IMR-90 (cell line): ENCODE results near the gene RBM28. TPM values are rescaled to one million over a fixed set of nuclear protein-coding genes. Genes with fewer than 3 reads are reported as not detected.

Source experiments
- ATAC-seq: fragments of 200-7000 bp; cut with Tn5 transposase; 2 replicates; pipeline ENCODE4 v1.9.1; 2020; ENCODE audit warnings: low read depth, mild to moderate bottlenecking, moderate library complexity
- BruUV-seq: library from RNA; stranded (reverse); fragments of 400-500 nt; replicated peaks from 2 replicates; lab custom pipeline; 2021; lab: Mats Ljungman, UMichigan
- CTCF ChIA-PET: fragments of 300-600 bp; formaldehyde crosslinking; extraction: SDS; loops from one replicate; lab custom pipeline; 2021; ENCODE audit warnings: antibody characterized with exemption; lab: Yijun Ruan, JAX
- POLR2A ChIA-PET: fragments of 300-600 bp; sonication (Branson Sonifier 250); formaldehyde crosslinking; loops from one replicate; lab custom pipeline; 2022; ENCODE audit warnings: antibody characterized with exemption; ENCODE audit not compliant: unreplicated experiment; lab: Charles Lee
- DNase-seq: peaks from one replicate; pipeline ENCODE4 v3.0.0; 2013
- H2AFZ ChIP-seq: replicated peaks from 2 replicates; pipeline ENCODE3; 2013; ENCODE audit warnings: low read length, mild to moderate bottlenecking; ENCODE audit not compliant: poor library complexity
- H2AK5ac ChIP-seq: 2 replicates; pipeline ENCODE4 v1.6.1; 2013; ENCODE audit warnings: low read depth, low read length, inconsistent platforms
- H2AK9ac ChIP-seq: replicated peaks from 2 replicates; pipeline ENCODE3; 2013; ENCODE audit warnings: mild to moderate bottlenecking, low read depth, low read length, moderate library complexity; ENCODE audit not compliant: poor library complexity
- H2BK120ac ChIP-seq: 2 replicates; pipeline ENCODE4 v1.6.1; 2013; ENCODE audit warnings: low read depth, low read length, inconsistent platforms
- H2BK15ac ChIP-seq: 3 replicates; pipeline ENCODE4 v1.6.1; 2013; ENCODE audit warnings: low read depth, low read length, inconsistent platforms
- H2BK20ac ChIP-seq: 2 replicates; pipeline ENCODE4 v1.6.1; 2013; ENCODE audit warnings: low read depth, mild to moderate bottlenecking, inconsistent platforms, low read length, moderate library complexity
- H2BK5ac ChIP-seq: 2 replicates; pipeline ENCODE4 v1.6.1; 2013; ENCODE audit warnings: mild to moderate bottlenecking, low read depth, low read length, inconsistent platforms; ENCODE audit not compliant: poor library complexity, severe bottlenecking
- H3K14ac ChIP-seq: replicated peaks from 2 replicates; pipeline ENCODE4 v1.6.1; 2013; ENCODE audit warnings: low read depth, low read length, inconsistent platforms
- H3K18ac ChIP-seq: 2 replicates; pipeline ENCODE4 v1.6.1; 2013; ENCODE audit warnings: low read depth, low read length, control low read depth
- H3K23ac ChIP-seq: 2 replicates; pipeline ENCODE4 v1.6.1; 2013; ENCODE audit warnings: low read depth, low read length, inconsistent platforms
- H3K27ac ChIP-seq: 2 replicates; pipeline ENCODE4 v1.5.1; 2013; ENCODE audit warnings: mild to moderate bottlenecking, control low read depth, low read length; ENCODE audit not compliant: insufficient read depth
- H3K27me3 ChIP-seq: 2 replicates; pipeline ENCODE4 v1.6.1; 2013; ENCODE audit warnings: low read length; ENCODE audit not compliant: control insufficient read depth, insufficient read depth
- H3K36me3 ChIP-seq: 2 replicates; pipeline ENCODE4 v1.6.1; 2013; ENCODE audit warnings: low read length, mixed read lengths; ENCODE audit not compliant: control insufficient read depth, insufficient read depth
- H3K4ac ChIP-seq: 2 replicates; pipeline ENCODE4 v1.6.1; 2013; ENCODE audit warnings: low read depth, low read length, inconsistent platforms
- H3K4me1 ChIP-seq: 2 replicates; pipeline ENCODE4 v1.6.1; 2013; ENCODE audit warnings: low read length, mixed read lengths; ENCODE audit not compliant: control insufficient read depth, insufficient read depth
- H3K4me2 ChIP-seq: 2 replicates; pipeline ENCODE4 v1.6.1; 2013; ENCODE audit warnings: low read depth, mild to moderate bottlenecking, control low read depth, low read length, moderate library complexity
- H3K4me3 ChIP-seq: 2 replicates; pipeline ENCODE4 v1.5.1; 2013; ENCODE audit warnings: low read depth, mild to moderate bottlenecking, control low read depth, low read length, moderate library complexity; ENCODE audit not compliant: insufficient read depth
- H3K56ac ChIP-seq: 2 replicates; pipeline ENCODE4 v1.6.1; 2013; ENCODE audit warnings: low read length, inconsistent platforms; ENCODE audit not compliant: insufficient read depth; ENCODE audit errors: extremely low read depth
- H3K79me1 ChIP-seq, 2 experiments: 2 replicates each; pipeline ENCODE4 v1.6.1; 2013; ENCODE audit warnings: low read length in 2 of 2, inconsistent platforms in 1 of 2, low read depth in 1 of 2
- H3K9ac ChIP-seq: 2 replicates; pipeline ENCODE4 v1.6.1; 2013; ENCODE audit warnings: low read depth, low read length, control low read depth
- H3K9me1 ChIP-seq: 2 replicates; pipeline ENCODE4 v1.6.1; 2013; ENCODE audit warnings: low read length, inconsistent platforms; ENCODE audit not compliant: insufficient read depth
- H3K9me3 ChIP-seq: 2 replicates; pipeline ENCODE4 v1.6.1; 2013; ENCODE audit warnings: low read length; ENCODE audit not compliant: control insufficient read depth, insufficient read depth
- H4K20me1 ChIP-seq: 2 replicates; pipeline ENCODE4 v1.6.1; 2013; ENCODE audit warnings: low read length, inconsistent platforms; ENCODE audit not compliant: insufficient read depth
- H4K5ac ChIP-seq: 2 replicates; pipeline ENCODE4 v1.6.1; 2013; ENCODE audit warnings: mild to moderate bottlenecking, low read depth, low read length, control low read depth
- H4K8ac ChIP-seq, 2 experiments: 2 replicates each; pipeline ENCODE4 v1.6.1; 2013; ENCODE audit warnings: low read depth in 2 of 2, low read length in 2 of 2, control low read depth in 1 of 2, inconsistent platforms in 1 of 2
- H4K91ac ChIP-seq: 2 replicates; pipeline ENCODE4 v1.6.1; 2013; ENCODE audit warnings: low read depth, low read length, inconsistent platforms; ENCODE audit not compliant: insufficient read depth
- CEBPB ChIP-seq: IDR thresholded peaks from 2 replicates; pipeline ENCODE4 v1.6.1; 2012; ENCODE audit warnings: low read depth, low read length, improper control_type of control experiment
- FOS ChIP-seq: fragments of 150-350 bp; IDR thresholded peaks from 2 replicates; pipeline ENCODE4 v1.6.1; 2016; ENCODE audit warnings: low read depth, low read length
- MAFK ChIP-seq: IDR thresholded peaks from 2 replicates; pipeline ENCODE4 v1.6.1; 2012; ENCODE audit warnings: low read depth, low read length, improper control_type of control experiment
- NFE2L2 ChIP-seq: fragments of 150-350 bp; IDR thresholded peaks from 2 replicates; pipeline ENCODE4 v1.6.1; 2016; ENCODE audit warnings: low read depth, mild to moderate bottlenecking, low read length
- POLR2A ChIP-seq: IDR thresholded peaks from 2 replicates; pipeline ENCODE4 v1.6.1; 2012; ENCODE audit warnings: mild to moderate bottlenecking, low read depth, low read length
- RCOR1 ChIP-seq: IDR thresholded peaks from 2 replicates; pipeline ENCODE4 v1.6.1; 2012; ENCODE audit warnings: mild to moderate bottlenecking, low read length, improper control_type of control experiment; ENCODE audit not compliant: insufficient replicate concordance
- RFX5 ChIP-seq: IDR thresholded peaks from 2 replicates; pipeline ENCODE4 v1.8.0; 2012; ENCODE audit warnings: low read depth, mild to moderate bottlenecking, low read length, moderate library complexity
- WGBS, 2 experiments: methylation state at CpG; one replicate each; pipeline versions ENCODE4 v1.1.5 to v1.1.7; 2013; ENCODE audit warnings: missing lambda C conversion rate in 2 of 2; ENCODE audit not compliant: insufficient read length in 1 of 2; ENCODE audit errors: extremely low coverage in 2 of 2; 5-methylcytosine and 5-hydroxymethylcytosine counted together
- dilution Hi-C: fragments of 300-500 bp; cut with HindIII; formaldehyde crosslinking; loops from one replicate; pipeline ENCODE4 v1.14.3; 2018; ENCODE audit warnings: low sequenced_read_pairs; ENCODE audit not compliant: unreplicated experiment
- in situ Hi-C: fragments of 300-500 bp; cut with MboI; formaldehyde crosslinking; loops from 3 replicates; pipeline ENCODE4 v1.14.3; 2019; ENCODE audit warnings: low sequenced_read_pairs, inconsistent platforms, mixed read lengths
- intact Hi-C: fragments of 100-400 bp; cut with micrococcal nuclease; formaldehyde crosslinking; loops from 2 replicates; pipeline ENCODE4 v1.10.0; 2022
- polyA plus RNA-seq, 3 experiments: library from polyadenylated mRNA; depleted of rRNA; stranded (reverse); fragments of >200 nt; gene quantifications; 2 replicates each; pipeline ENCODE4 v1.2.3, GENCODE V29; 2012; ENCODE audit warnings: low replicate concordance in 1 of 3
- total RNA-seq: library from RNA; depleted of rRNA; stranded (reverse); fragments of >200 nt; gene quantifications from 2 replicates; pipeline ENCODE4 v1.2.3, GENCODE V29; 2012
- TF ChIP-seq, protein P1 (sequence below): fragments of 150-350 bp; IDR thresholded peaks from 2 replicates; pipeline ENCODE4 v1.6.1; 2016; ENCODE audit warnings: low read depth, mild to moderate bottlenecking, low read length, moderate library complexity, borderline replicate concordance

RBM28 gene
- total and polyA plus RNA-seq, 2 of the 4 experiments (the other 2 are of a cell fraction), result 12.4 to 20.4 TPM

DNA sequence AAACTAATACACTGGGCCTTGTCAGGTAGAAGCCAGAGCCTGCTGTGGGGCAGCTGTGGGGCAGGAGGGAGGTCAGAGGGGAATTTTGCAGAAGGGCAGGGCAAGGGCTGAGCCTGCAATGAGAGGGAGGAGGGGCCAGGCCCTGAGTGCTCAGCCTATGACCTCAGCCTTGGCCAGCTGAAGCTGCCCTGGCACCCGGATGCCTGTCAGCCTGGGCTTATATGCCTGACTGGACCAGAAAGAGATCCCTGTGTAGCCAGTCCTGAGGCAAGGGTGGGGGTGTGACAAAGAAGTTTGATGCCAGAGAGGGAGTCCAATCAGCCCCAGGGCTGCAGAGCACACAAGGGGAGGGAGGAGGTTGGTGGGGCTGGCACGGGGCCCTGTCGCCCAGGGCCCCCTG is 40.1 kb upstream of the RBM28 start:
- Histone ChIP-seq H3K36me3 (no peaks in the 10 kb centered on the region), H3K9me3 (no peaks in the 10 kb centered on the region), H3K14ac (no peak overlapping the region), H3K9ac (no peak overlapping the region), H2AK5ac (no peak overlapping the region), H4K91ac (no peak overlapping the region), H2AK9ac (no peak overlapping the region), H3K27me3 (peaks cover 45% of the 10 kb centered on the region), H2BK5ac (no peak overlapping the region), H3K79me1 (no peaks in the 10 kb centered on the region), H4K20me1 (peaks cover 4% of the 10 kb centered on the region; the same call in 1 of the 2 replicates), H2BK20ac (no peak overlapping the region), H3K9me1 (no peaks in the 10 kb centered on the region), H2BK15ac (no peak overlapping the region), H3K18ac (no peak overlapping the region), H3K4me1 (no peaks in the 10 kb centered on the region), H3K56ac (no peak overlapping the region), H3K4me3 (no peak overlapping the region), H3K4me2 (no peak overlapping the region), H4K8ac (no peak overlapping the region), H2BK120ac (no peak overlapping the region), H3K4ac (no peak overlapping the region), H3K27ac (no peak overlapping the region), H4K5ac (no peak overlapping the region), H2AFZ (no peak overlapping the region), H3K23ac (no peak overlapping the region)
- dilution Hi-C loops (no loop called here), in situ Hi-C loops (loop anchor here (5.0 kb wide), 1 partner anchor 36 kb away; no protein-coding TSS in a partner anchor), intact Hi-C loops (no loop called here)
- BruUV-seq, result no TSS peak
- CTCF ChIA-PET, result interaction anchor here (0.6 to 2.3 kb wide), 3 partner anchors 36 to 100 kb away, joined by 4 to 10 read pairs (median 9); no protein-coding TSS in a partner anchor
- WGBS, 2 experiments, result no CpG with 5 or more reads among the region's 3 CpGs
- POLR2A ChIA-PET, result no interaction called here
- DNase-seq, result no peak
- TF ChIP-seq RCOR1 (no peak), MAFK (no peak), FOS (no peak), POLR2A (no peak), CEBPB (no peak), RFX5 (no peak), NFE2L2 (no peak)
- TF ChIP-seq, protein P1, sequence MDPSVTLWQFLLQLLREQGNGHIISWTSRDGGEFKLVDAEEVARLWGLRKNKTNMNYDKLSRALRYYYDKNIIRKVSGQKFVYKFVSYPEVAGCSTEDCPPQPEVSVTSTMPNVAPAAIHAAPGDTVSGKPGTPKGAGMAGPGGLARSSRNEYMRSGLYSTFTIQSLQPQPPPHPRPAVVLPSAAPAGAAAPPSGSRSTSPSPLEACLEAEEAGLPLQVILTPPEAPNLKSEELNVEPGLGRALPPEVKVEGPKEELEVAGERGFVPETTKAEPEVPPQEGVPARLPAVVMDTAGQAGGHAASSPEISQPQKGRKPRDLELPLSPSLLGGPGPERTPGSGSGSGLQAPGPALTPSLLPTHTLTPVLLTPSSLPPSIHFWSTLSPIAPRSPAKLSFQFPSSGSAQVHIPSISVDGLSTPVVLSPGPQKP, result no peak
- ATAC-seq, result no peak
